Ishikawa (cell line): ENCODE measurements around the gene TRAFD1.

Experiments
- CEBPB ChIP-seq: IDR thresholded peaks from 2 replicates; pipeline ENCODE4 v1.6.1; 2012
- CREB1 ChIP-seq: IDR thresholded peaks from 2 replicates; pipeline ENCODE4 v1.6.1; 2012; ENCODE audit warnings: low read depth
- EGR1 ChIP-seq: IDR thresholded peaks from 2 replicates; pipeline ENCODE4 v1.6.1; 2012
- EP300 ChIP-seq: IDR thresholded peaks from 2 replicates; pipeline ENCODE4 v1.6.1; 2012; ENCODE audit warnings: borderline replicate concordance
- FOXM1 ChIP-seq: IDR thresholded peaks from 2 replicates; pipeline ENCODE4 v1.6.1; 2012; ENCODE audit warnings: low read depth, borderline replicate concordance
- NFIC ChIP-seq: IDR thresholded peaks from 2 replicates; pipeline ENCODE4 v1.6.1; 2012
- RAD21 ChIP-seq: IDR thresholded peaks from 2 replicates; pipeline ENCODE4 v1.6.1; 2012; ENCODE audit warnings: low read depth
- TAF1 ChIP-seq: IDR thresholded peaks from 2 replicates; pipeline ENCODE4 v1.6.1; 2012; ENCODE audit warnings: low read depth, mild to moderate bottlenecking
- TCF12 ChIP-seq: IDR thresholded peaks from 2 replicates; pipeline ENCODE4 v1.6.1; 2012; ENCODE audit warnings: low read depth
- TEAD4 ChIP-seq: IDR thresholded peaks from 2 replicates; pipeline ENCODE4 v1.6.1; 2012
- YY1 ChIP-seq: IDR thresholded peaks from 2 replicates; pipeline ENCODE4 v1.6.1; 2012; ENCODE audit warnings: low read depth
- ZBTB7A ChIP-seq: IDR thresholded peaks from 2 replicates; pipeline ENCODE4 v1.6.1; 2012; ENCODE audit warnings: low read depth
- TF ChIP-seq, protein P1 (sequence below): IDR thresholded peaks from 2 replicates; pipeline ENCODE4 v1.6.1; 2012
- TF ChIP-seq, protein P2 (sequence below): IDR thresholded peaks from 2 replicates; pipeline ENCODE4 v1.6.1; 2012
- TF ChIP-seq, protein P3 (sequence below): IDR thresholded peaks from 2 replicates; pipeline ENCODE4 v1.6.1; 2012; ENCODE audit warnings: low read depth, mild to moderate bottlenecking

TRAFD1 gene

DNA sequence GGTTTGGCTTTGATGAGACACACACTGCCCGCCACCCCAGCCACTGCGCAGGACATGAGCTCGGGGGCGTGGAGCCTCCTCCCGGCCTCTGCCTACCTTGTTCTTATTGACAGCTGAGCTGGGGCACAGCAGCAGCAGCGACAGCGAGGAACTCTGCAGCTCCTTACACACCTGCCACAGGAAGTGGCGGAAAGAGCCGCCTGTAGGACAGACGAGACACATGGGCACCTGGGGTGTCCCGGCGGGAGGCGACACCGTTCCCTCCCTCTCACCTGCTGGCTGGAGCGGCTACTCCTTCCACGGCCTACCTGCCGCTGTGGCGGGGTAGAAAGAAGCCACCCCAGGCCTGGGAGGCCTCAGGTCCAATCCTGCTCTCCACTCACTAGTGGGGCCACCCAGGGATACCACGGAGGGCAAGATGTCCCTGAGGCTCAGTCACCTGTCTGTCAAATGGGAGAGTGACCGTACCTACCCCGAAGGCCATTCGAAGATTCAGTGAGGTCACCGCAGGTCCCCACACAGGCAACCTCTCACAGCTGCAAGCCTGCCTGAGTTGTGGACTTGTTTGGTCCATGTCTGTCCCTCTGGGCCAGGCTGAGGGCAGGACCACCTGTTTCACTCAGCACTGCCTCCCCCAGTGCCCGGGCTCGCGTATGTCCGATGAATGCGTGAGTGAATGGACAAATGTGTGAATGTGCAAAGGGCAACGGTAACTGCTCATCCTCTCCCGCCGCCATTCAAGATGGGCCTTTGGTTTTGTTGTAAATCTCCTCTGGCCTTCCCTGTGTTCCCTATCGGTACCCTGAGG, 42.6 kb downstream of the TRAFD1 start:
- no peak for TF ChIP-seq RAD21
- no peak for TF ChIP-seq NFIC
- no peak for TF ChIP-seq FOXM1

DNA sequence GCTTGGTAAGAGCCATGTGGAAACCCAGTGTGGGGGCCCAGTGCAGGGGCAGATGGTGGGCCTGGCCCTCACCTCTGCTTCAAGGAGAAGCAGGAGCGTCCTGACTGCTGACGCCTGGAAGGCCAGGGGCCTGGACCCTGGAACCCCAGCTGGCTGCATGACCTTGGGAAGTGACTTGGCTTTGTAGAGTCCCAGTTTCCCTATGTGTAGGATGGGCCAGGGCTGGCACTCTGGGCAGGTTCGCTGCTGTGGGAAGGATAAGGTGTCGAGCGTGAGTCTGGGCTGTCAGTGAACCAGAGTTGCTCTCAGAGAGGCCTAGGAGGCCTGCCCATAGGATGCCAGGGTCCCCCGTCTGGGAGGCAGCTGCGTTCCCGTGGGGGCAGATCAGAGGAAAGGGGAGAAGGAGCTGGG, 43.2 kb downstream of the TRAFD1 start:
- TF ChIP-seq FOXM1 (no peak), EP300 (no peak), TCF12 (no peak), ZBTB7A (no peak), TAF1 (no peak), YY1 (no peak), EGR1 (no peak), CEBPB (no peak), RAD21 (no peak)
- TF ChIP-seq, protein P1, sequence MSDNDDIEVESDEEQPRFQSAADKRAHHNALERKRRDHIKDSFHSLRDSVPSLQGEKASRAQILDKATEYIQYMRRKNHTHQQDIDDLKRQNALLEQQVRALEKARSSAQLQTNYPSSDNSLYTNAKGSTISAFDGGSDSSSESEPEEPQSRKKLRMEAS, result no peak

DNA sequence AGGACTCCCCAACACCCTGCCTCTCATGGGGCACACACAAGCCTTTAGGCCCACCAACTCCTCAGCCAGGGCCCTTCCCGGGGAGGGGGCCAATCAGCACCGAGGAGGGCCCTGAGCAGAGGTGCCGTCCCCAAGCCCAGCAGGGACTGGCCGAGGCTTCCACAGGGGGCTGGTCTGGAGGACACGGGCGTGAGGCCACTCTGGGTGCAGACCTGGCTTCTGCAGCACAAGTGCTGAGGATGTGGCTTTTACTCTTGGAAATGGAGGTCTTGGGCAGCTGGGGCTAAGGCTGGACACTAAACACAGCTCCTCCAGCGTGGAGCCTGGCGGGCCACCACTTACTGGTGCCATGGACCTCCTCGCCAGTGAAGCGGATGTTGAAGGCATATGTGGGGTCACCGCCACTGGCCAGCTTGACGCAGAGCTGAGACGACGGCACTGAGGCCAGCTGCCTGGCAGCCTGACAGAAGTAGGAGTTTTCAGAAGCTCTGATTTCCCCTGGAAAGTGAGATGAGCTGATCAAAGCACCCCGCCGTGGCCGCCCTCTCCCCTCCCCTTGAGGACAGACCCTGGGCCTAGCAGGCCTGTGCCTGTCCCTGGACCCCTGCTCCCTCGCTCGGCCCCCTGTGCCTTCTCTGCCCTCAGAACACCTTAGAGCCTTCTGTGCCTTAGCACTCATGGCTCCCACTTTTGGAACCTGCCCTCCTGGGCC, 44.0 kb downstream of the TRAFD1 start:
- TF ChIP-seq EP300, result no peak
- TF ChIP-seq, protein P1, result no peak
- TF ChIP-seq, protein P2, sequence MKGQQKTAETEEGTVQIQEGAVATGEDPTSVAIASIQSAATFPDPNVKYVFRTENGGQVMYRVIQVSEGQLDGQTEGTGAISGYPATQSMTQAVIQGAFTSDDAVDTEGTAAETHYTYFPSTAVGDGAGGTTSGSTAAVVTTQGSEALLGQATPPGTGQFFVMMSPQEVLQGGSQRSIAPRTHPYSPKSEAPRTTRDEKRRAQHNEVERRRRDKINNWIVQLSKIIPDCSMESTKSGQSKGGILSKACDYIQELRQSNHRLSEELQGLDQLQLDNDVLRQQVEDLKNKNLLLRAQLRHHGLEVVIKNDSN, result no peak
- no peak for TF ChIP-seq TEAD4
- TF ChIP-seq YY1, result no peak
- no peak for TF ChIP-seq ZBTB7A
- no peak for TF ChIP-seq RAD21
- no peak for TF ChIP-seq CREB1
- TF ChIP-seq FOXM1, result no peak
- TF ChIP-seq TAF1, result no peak
- TF ChIP-seq, protein P3, sequence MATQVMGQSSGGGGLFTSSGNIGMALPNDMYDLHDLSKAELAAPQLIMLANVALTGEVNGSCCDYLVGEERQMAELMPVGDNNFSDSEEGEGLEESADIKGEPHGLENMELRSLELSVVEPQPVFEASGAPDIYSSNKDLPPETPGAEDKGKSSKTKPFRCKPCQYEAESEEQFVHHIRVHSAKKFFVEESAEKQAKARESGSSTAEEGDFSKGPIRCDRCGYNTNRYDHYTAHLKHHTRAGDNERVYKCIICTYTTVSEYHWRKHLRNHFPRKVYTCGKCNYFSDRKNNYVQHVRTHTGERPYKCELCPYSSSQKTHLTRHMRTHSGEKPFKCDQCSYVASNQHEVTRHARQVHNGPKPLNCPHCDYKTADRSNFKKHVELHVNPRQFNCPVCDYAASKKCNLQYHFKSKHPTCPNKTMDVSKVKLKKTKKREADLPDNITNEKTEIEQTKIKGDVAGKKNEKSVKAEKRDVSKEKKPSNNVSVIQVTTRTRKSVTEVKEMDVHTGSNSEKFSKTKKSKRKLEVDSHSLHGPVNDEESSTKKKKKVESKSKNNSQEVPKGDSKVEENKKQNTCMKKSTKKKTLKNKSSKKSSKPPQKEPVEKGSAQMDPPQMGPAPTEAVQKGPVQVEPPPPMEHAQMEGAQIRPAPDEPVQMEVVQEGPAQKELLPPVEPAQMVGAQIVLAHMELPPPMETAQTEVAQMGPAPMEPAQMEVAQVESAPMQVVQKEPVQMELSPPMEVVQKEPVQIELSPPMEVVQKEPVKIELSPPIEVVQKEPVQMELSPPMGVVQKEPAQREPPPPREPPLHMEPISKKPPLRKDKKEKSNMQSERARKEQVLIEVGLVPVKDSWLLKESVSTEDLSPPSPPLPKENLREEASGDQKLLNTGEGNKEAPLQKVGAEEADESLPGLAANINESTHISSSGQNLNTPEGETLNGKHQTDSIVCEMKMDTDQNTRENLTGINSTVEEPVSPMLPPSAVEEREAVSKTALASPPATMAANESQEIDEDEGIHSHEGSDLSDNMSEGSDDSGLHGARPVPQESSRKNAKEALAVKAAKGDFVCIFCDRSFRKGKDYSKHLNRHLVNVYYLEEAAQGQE, result no peak
- no peak for TF ChIP-seq TCF12
- no peak for TF ChIP-seq CEBPB
- no peak for TF ChIP-seq NFIC
- no peak for TF ChIP-seq EGR1

DNA sequence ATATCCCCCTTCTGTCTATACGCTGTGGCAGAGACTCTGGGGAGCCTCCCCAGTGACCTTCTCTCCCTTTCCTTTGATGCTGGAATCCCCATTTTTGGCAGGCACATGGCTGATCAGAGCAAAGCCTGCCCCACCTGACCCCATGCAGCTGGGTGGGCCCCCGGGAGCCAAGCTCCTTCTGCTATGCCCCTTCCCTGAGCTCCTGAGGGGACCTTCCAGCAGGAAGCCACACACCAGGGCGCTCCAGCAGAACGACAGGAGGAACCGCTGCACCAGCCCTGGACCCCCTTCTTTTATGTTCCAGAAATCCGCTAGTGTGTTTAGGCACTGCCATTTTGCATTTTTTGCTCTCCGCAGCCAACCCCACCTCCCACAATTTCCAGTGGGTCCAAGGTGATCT, 44.6 kb downstream of the TRAFD1 start:
- no peak for TF ChIP-seq CEBPB
- TF ChIP-seq, protein P1, result no peak
- no peak for TF ChIP-seq TEAD4
- no peak for TF ChIP-seq NFIC
- TF ChIP-seq EP300, result no peak
- TF ChIP-seq ZBTB7A, result no peak
- TF ChIP-seq TAF1, result no peak
- TF ChIP-seq TCF12, result no peak
- TF ChIP-seq RAD21, result no peak
- TF ChIP-seq EGR1, result no peak
- TF ChIP-seq, protein P2, result no peak
- TF ChIP-seq CREB1, result no peak
- TF ChIP-seq YY1, result no peak
- no peak for TF ChIP-seq FOXM1
- TF ChIP-seq, protein P3, result no peak

DNA sequence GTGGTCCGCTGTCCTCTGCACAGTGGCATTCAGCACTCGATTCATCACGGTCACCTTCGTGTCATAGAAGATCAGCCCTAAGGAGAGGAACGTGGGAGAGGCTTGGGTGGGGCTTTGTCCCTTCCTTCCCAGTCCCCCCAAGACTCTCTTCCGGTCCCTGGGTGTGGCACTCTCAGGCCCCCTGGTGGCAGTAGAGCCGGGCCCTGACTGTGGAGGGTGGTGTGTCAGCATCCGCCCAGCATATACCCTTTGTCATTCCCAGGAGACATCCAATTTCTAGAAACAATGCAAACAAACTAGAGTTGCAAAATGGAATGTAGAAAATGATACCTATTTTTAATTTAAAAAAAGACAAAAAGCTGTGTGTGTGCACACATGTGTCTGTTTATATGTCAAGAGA, 45.0 kb downstream of the TRAFD1 start:
- no peak for TF ChIP-seq CREB1
- TF ChIP-seq RAD21, result peak; percentile 49
